ENCODE measurements around the gene ANKRD52.
A peak's percentile ranks its signal among the peaks of the same experiment; 100 is the strongest.

ANKRD52 gene

DNA sequence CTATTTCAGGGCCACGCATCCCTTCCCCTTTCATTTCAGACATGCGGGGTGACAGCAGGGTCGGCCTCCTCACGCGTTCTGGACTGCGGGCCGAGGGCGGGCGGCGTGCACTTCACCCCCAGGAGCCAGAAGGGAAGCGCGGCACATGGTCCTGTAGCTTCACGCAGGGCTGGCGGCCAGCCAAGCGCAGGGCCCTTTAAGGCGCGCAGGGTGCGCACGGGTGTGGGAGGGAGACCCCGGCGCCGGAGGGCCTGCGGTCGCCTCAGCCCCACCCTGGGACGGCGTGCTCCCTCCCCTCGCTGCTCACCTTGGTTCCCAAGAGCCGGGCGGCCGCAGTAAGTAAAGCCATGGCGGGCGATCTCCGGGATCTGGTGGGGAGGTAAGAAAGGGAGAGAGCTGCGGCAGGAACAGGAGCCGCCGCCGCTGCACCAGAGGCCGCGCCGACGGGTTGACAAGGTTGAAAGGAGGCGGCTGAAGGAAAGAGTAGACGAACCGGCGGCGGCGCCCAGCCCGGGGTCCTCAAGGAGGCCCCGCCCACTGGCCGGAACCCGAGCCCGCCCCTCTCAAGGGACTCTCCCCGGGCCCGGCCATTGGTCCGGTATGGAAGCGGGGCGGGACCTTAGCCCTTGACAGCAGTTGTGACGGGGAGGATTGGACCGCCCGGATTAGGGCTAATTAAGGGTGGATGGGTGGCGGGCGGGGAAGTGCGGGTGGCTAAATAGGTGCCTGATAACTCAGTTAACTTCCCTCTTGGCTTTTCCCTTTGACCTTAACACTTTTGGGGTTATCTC, 41.9 kb upstream of the ANKRD52 start, which contains the start of gene CS:
CS (minus strand) TSS at position 478 of the 791 bp plus-strand sequence; CDS start at position 349, 129 bp downstream.
- TF ChIP-seq, protein P1, sequence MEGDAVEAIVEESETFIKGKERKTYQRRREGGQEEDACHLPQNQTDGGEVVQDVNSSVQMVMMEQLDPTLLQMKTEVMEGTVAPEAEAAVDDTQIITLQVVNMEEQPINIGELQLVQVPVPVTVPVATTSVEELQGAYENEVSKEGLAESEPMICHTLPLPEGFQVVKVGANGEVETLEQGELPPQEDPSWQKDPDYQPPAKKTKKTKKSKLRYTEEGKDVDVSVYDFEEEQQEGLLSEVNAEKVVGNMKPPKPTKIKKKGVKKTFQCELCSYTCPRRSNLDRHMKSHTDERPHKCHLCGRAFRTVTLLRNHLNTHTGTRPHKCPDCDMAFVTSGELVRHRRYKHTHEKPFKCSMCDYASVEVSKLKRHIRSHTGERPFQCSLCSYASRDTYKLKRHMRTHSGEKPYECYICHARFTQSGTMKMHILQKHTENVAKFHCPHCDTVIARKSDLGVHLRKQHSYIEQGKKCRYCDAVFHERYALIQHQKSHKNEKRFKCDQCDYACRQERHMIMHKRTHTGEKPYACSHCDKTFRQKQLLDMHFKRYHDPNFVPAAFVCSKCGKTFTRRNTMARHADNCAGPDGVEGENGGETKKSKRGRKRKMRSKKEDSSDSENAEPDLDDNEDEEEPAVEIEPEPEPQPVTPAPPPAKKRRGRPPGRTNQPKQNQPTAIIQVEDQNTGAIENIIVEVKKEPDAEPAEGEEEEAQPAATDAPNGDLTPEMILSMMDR (IDR thresholded peaks at IDR 0.05; ENCODE audit: control insufficient read depth, insufficient read depth, low read depth, low read length, missing control alignments) = no peak
- peak within 1 kb of the TSS; percentile 93 for H3K4me3 ChIP-seq (ENCODE audit: control insufficient read depth, low read depth, low read length)
- DNase-seq (ENCODE audit: low read depth) = peak; percentile 87

DNA sequence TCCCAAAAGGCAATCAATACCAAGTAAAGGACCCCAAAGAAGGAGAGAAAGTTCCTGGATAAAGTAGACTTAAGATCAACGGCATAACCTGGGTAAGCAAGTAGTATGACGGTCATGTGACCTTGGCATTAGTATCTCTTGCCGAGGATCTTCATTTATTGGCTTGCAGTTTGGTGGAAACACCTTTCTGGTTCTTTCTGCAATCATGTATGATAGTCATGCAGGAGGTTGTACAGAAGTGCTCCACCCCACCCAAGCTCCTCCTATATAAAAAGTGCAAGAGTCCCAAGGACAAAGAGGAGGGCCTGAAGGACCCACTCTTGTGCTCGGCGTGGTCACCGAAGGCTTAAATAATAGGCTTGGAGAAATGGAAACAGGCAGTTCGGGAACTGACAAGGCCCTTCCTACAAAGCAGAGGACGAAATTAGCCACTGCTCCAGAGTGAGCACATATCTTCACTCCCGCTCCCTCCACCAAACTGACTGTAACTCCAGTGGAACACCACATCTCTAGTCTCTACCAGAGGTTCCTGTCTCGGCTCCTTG, 41.2 kb upstream of the ANKRD52 start:
- peak overlapping the region; percentile 93 for H3K4me3 ChIP-seq (ENCODE audit: control insufficient read depth, low read depth, low read length)
- DNase-seq (ENCODE audit: low read depth) = no peak
- TF ChIP-seq, protein P1 (IDR thresholded peaks at IDR 0.05; ENCODE audit: control insufficient read depth, insufficient read depth, low read depth, low read length, missing control alignments) = no peak

DNA sequence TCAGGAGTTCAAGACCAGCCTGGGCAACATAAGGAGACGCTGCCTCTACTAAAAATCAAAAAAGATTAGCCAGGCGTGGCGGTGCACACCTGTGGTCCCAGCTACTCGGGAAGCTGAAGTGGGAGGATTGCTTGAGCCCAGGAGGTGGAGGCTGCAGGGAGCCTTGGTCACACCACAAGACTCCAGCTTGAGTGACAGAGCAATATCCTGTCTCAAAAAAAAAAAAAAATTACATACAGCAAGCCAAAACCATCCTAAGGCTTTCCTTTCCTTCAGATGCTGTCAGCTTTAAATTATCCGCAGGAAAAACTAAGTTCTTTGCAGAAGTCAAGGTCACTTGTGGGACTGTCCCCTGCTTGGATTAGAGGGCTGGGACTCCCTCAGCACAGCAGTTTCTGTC, 40.6 kb upstream of the ANKRD52 start:
- TF ChIP-seq, protein P1 (IDR thresholded peaks at IDR 0.05; ENCODE audit: control insufficient read depth, insufficient read depth, low read depth, low read length, missing control alignments) = no peak
- DNase-seq (ENCODE audit: low read depth) = no peak
- H3K4me3 ChIP-seq (ENCODE audit: control insufficient read depth, low read depth, low read length) = peak overlapping the region; percentile 93

DNA sequence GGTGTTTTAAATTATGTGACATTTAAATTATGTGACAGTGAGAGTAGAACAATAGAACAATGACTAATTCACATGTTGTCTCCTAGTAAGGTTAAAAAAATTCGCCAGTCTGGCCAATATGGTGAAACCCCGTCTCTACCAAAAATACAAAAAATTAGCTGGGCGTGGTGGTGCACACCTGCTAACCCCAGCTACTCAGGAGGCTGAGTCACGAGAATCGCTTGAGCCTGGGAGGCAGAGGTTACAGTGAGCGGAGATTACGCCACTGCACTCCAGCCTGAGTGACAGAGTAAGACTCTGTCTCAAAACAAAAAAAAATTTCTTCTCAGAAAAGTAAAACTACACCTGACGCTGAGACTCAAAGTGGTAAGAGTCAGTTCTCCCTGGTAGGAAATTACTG, 39.2 kb upstream of the ANKRD52 start:
- DNase-seq (ENCODE audit: low read depth) = no peak
- TF ChIP-seq, protein P1 (IDR thresholded peaks at IDR 0.05; ENCODE audit: control insufficient read depth, insufficient read depth, low read depth, low read length, missing control alignments) = no peak
- no peak overlapping the region for H3K4me3 ChIP-seq (ENCODE audit: control insufficient read depth, low read depth, low read length)

DNA sequence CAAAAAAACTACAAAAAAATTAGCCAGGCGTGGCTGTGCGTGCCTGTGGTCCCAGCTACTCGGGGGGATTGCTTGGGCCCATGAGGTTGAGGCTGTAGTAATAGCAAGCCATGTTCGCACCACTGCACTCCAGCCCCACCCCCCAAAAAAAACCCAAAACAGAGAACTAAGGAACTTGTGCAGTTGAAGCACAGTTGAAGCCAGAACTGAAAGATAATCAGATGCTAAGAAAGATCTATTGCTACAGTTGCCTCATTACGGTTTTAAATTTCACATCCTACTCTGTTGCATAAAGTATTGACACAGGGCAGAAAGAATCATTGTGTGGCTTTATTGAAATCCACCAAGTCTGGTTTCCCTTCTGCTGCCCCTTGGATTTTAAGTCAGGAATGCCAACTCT, 38.1 kb upstream of the ANKRD52 start:
- TF ChIP-seq, protein P1 (IDR thresholded peaks at IDR 0.05; ENCODE audit: control insufficient read depth, insufficient read depth, low read depth, low read length, missing control alignments) = no peak
- no peak overlapping the region for H3K4me3 ChIP-seq (ENCODE audit: control insufficient read depth, low read depth, low read length)
- DNase-seq (ENCODE audit: low read depth) = no peak

DNA sequence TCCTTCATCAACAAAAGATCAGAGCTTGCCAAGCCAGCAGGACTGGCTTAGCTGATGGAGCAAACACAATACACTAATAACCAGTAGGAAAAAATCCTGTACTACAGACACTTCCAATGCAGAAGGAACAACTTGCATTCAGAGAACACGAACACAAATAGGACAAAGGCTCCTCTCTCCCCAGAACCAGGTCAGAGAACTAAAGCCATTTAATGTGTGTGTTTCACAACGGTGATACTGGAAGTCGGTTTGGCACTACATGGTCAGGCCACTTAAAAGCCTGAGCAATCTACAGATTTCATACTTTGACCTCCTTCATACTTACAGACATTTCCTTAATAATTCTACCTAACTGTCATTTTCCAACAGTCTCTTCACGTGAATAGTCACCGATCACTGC, 35.6 kb upstream of the ANKRD52 start:
- no peak overlapping the region for H3K4me3 ChIP-seq (ENCODE audit: control insufficient read depth, low read depth, low read length)
- no peak for DNase-seq (ENCODE audit: low read depth)
- TF ChIP-seq, protein P1 (IDR thresholded peaks at IDR 0.05; ENCODE audit: control insufficient read depth, insufficient read depth, low read depth, low read length, missing control alignments) = no peak

Measured in AG09309 (cell line).